Limb (tissue), 2 donors: ENCODE measurements around the gene CHRNG.

Source experiments
- DNase-seq, 2 donors: peaks; one replicate each; pipeline ENCODE4 v3.0.0-alpha.2; 2016; ENCODE audit errors: extremely low spot score in 2 of 2

The CHRNG gene

DNA sequence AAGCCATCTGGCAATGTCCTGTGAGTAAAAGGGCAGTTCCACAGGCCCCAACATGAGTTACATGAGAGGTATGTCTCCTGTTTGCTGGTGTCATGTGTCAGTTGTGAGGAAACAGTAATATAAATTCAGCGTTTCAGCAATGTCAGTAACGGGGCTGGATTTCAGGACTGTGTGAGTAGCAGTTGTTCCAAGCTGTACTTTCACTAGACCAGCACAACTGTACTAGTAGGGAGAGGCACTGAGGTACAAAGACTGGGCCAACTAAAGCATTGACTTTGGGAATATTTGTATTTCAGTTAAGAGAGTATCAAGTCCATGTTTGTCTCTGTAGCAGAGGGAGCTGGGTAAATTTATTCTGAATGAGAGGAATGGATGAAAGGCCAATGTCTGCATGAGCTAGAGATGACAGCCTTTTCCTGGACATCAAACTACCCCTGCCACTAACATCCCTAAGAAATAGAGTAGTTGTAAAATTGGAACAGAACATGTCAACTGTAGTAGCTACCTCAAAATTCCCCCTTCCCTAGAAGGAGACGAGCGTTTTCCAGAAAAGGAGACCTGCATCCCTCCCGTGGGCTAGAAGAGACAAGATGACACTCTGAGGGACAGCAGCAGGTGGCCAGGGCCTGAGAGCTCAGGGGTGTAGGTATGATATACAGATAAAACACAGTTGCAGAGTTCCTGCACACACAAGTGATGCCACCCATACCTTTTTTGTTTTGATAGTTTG is 35.3 kb downstream of the CHRNG start:
- DNase-seq, result no peak

DNA sequence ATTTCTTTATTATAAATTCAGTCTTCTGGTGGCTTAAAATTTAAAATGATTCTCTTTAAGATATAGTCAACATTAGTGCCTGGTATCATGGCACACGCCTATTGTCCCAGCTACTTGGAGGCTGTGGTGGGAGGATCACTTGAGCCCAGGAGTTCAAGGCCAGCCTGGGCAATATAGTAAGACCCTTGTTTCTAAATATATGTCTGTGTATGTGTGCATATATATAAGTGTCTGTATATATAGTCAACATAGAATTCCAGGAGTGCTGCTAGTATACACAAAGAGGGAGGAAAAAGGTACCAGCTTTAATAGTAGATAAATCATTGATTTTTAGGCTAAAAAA is 35.9 kb downstream of the CHRNG start:
- DNase-seq, result no peak

DNA sequence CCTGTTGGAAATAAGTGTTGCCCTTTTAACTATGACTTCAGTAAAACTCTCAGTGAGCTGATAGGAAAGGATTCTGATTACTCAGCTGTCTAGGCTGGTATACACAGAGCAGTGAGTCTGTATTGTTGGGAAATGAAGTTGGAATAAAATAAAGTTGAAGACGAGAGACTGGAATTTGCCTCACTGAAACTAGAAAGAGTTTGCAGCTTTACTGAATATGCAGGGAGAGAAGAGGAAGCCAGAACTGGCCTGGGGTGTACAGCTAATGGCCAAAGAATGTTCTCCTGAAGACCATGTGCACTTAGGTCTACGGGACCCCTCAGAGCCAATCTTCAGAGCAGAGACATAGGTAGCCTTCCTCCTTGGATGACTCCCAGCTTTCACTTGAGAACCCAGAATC is 37.5 kb downstream of the CHRNG start:
- no peak for DNase-seq

DNA sequence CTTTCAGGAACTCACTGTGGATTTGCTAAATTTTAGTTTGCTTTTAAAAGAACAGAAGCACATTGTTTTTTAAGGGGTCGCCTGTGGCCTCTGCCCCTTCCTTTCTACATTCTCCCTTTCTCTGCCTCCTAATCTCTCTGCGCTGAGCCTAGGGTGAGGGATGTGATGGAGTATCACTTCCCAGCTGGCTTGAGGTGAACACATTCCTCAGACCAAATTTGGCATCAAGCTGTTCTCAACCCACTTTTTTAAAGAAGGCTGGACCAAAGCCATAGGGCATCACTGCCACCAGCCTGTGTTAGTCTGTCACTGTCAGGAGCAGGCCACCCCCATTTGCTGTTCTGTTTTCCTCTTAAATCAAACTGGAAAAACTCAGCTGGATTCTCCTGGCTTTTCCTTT is 38.3 kb downstream of the CHRNG start:
- no peak for DNase-seq

DNA sequence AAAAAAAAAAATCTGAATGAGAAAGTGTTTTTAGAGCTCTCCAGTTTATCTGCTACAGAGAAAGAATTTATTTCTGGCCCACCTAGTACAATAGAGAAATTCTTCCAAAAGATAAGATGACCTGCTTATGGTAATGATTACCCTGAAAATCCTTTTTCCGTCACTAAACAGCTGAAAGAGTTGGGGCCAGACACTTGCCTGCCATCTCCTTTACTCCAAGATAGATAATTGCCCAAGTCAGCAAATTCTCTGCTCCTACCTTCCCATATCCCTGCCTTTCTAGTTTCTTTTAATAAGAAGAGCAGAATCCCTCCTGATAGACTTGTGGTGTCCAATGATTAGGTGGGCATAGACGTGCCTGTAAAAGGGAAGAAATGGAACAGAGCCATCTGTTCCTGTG is 39.1 kb downstream of the CHRNG start:
- no peak for DNase-seq

DNA sequence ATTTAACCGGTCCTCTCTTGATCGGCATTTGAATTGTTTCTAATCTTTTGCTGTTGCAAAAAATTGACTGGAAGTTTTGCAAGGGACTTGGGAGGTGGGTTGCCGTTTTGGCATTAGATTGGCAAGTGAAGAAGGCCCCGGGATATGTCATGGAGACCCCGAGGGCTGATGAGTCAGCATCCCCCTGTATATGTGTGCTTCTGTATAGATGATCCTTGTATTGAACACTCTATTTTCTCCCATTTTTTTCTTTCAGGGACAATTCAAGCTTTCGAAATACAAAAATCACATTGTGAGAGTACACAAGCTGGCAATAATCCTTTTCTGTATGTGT is 41.1 kb downstream of the CHRNG start:
- DNase-seq, result no peak

DNA sequence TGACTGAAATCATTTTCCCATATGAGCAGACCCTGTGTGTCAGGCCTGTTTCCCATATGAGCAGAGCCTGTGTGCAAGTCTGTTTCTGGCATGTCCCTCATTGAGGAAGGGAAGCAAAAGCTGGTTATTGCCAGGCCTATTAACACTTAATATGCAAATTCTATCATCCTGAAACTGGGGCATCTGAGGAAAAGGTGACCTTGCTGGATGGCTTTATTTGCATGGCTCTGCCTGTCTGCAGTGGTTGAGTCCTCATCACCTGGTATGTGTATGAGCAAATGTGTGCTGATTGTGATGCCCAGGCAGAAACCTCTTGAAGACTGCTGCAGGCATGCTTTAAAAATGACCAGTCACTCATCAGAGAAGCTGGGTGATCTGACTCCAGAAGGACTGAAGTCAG is 42.2 kb downstream of the CHRNG start:
- DNase-seq, result no peak

DNA sequence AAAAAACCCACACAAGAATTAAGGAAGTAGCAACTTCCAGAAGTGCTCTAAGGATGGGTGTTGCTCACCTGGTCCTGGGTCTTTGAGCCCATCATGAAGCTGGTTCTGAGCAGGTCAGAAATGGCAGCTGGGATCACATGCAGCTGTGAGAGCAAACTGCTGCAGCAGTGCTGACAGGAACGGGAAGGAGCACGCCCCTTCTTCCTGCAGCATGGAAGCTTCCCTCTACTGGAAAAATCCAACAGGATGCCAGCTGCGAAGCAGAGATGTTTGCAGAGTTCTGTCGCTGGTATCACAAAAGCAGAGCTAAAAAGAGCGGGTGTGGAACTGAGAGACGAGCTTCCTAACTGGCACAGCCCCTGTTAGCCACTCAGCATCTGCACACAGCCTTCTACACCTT is 44.7 kb downstream of the CHRNG start:
- DNase-seq, result no peak

DNA sequence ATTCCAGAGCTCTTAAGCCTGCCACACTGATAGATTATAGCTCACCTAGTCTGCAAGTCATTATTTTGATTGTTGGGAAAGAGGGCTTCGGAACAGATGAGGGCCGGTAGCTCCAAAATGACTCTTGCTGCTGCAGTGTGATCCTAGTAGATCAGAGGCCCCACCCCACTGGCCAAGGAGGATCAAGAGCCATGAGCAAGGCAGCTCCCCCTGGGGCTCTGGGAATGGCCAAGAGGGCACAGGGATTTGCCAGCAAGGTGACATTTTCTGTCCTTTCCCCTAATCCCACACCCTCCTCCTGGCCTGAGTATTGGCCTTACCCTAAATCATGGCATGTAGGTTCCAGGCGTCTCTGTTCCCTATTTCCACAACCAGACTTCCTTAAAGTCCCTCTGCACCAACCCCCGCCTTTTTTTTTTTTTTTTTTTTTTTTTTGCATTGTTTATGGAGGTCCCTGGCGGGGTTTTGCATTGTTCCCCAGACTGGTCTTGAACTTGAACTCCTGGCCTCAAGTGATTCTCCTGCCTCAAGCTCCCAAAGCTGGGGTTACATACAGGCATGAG is 47.5 kb downstream of the CHRNG start:
- DNase-seq, result no peak

DNA sequence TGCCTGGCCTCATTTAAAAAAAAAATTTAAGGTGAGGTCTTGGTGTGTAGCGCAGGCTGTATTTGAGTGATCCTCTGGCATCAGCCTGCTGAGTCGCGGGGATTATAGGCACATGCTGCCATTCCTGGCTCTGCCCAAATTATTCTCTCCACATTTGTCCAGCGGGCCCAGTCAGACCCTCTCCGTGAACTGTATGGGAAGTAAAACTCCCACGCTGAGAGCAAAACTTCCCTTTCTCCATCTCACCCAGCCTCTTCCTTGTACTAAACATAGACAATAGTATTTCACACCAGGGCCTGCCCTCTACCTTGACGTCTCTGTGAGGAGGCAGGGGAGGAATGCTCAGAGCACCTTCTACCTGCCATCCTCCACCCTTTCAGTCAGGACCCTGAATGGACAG is 48.0 kb downstream of the CHRNG start:
- no peak for DNase-seq

DNA sequence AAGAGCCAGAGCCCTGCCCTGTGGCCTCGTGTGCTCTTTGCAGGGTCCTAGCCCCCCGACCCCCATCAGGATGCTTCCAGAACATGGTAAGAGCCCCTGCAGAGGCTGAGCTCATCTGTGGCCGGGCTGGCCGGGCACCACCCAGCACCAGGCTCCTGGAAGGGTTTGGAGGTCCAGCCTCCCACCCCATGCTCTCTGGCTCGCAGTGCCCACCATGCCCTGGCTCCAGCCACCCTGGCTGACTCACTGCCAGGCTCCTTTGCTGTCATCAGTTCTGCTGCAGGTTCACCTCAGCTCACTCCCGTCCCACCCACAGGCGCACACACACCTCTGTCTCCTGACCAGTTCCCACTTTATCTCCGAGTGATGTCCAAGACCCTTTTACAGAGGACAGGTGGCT is 48.5 kb downstream of the CHRNG start:
- DNase-seq, result no peak

DNA sequence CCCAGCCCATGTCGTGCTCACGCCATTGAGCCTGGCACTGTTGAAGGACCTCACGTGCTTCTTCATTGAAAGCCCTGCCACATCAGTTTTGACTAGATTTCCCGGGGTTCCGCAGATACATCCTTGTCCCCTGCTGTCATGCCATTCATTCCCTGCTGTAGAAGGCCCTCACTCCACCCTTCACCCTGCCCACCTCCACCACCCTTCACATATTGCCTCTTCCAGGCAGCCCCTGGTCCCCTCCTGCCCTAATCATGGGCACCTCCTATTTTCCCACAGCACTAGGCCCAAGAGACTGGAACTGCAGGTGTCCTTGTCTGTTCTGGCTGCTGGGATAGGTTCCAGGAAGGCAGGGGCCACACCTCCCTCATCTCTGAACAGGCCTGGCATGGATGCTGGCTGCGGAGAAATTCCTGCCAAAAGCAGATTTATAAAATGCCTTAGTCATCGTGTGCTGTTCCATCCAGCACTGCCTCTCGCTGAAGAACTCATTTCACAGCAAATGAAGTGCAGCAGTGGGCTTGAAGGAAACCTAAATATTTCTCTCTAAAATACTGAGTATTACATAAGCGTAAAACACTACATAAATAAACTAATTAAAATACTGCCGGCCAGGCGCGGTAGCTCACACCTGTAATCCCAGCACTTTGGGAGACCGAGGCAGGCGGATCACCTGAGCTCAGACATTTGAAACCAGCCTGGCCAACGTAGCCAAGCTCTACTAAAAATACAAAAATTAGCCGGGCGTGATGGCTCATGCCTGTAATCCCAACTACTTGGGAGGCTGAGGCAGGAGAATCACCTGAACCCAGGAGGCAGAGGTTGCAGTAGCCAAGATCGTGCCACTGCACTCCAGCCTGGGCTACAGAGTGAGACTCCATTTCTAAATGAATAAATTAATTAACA is 49.4 kb downstream of the CHRNG start:
- peak; percentile 38 to 40 for DNase-seq

DNA sequence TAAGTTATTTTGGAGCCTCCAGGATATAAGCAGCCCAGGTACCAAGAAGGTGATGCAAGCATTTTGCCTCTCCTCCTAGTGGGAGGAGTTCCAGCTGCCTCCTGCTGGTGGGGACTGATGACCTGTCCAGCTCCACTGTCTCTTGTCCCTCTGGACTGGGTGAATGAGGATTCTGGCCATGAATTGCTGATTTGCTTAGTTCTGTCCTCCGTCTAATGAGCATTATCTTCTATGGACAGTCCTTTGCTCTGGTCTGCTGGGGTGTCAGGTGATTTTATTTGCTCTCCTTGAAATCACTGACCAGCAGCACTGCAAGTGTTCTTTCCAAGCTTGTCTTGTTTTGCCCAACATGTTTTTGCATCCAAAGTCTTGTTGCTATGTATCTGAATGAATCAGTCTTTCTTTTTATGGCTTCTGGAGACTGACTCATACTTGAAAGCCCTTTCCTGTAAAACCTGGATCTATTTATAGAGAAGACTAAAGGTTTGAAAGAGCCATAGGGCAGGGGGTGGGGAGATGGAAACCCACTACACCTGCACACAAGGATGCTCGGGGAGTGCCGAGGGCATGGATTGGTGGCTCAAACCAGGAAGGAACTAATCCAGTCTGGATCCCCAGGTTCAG is 53.4 kb downstream of the CHRNG start:
- DNase-seq, result no peak

DNA sequence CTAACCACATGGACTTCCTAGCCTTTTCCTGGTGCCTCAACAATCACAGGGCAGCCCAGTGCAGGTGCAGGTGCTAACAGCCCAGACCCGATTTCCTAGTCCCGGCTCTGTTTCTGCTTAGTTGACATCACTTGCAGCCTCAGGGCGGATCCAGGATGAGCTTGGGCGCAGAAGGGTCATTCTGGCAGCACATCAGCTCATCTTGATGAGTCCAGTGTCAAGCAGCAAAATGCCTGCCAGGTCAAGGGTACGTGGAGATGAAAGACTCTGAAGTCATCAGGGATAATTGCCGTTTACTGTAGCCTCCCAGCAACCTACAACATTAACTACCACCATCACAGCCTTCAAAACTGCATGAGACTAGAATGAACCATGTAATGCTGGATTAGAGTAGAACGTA is 54.5 kb downstream of the CHRNG start:
- DNase-seq, result no peak
